ENCODE results near the gene MPPED2.

MPPED2 gene

GRCh38 chr11:30453705-30454104 is 132.4 kb downstream of the MPPED2 start:
- no peak for DNase-seq (ENCODE audit: low read depth)

GRCh38 chr11:30452842-30453241 is 133.3 kb downstream of the MPPED2 start:
- DNase-seq (ENCODE audit: low read depth) = no peak

DNA sequence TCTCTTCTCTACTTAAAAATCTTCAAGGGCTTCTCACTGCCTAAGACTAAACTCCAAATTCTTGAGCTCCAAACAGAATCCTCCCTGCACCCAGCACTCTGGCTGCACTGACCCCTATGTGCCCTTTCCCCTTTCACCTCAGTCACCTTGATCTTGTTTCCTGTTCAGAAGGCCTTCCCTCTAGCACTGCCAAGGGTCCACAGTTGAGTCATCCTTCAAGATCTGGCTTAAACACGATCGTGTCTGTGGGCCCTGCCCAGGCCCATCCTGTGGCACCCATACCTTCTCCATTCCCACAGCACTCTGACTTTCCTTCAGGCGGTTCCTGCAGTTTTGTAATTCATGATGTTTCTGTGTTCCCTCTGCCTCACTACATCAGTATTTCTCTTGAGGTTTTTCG is 134.0 kb downstream of the MPPED2 start:
- no peak for DNase-seq (ENCODE audit: low read depth)

DNA sequence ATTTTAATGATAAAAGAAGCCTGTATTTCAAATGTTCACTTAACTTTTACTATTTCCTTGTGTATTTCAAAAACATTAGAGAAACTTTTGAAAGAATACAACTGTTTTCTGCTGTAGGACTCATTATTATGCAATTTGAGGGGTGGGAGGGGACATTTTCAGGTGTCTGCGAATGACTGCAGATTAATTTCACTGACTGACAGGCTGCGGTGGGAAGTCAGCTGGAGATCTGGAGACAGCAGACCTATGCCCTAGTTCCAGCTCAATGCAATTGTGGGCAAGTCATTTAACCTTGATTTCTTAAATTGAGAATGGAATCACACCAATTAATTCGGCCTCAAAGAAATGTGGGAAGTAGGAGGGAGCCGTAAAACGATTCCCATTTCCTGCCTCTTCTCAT is 134.5 kb downstream of the MPPED2 start:
- no peak for DNase-seq (ENCODE audit: low read depth)

DNA sequence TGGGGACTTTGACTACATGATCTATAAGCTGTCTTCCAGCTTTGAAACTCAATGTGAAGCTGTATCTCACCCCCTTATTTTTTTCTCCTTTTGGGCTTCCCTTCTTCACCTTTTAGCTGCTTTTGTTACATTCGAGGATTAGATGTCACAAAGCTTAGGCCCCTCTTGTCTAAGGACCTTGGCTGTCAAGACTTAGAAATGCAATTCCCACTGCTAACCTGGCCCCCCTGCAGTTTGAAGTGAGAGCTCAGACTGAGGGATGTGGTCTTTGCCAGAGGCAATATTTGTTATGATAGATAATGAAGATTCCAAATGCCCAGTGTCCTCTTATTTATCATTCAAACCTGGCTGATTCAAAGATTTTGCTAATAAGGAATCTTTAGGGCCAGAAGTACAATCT is 135.0 kb downstream of the MPPED2 start:
- DNase-seq (ENCODE audit: low read depth) = no peak

GRCh38 chr11:30447058-30447640 is 139.0 kb downstream of the MPPED2 start:
- DNase-seq (ENCODE audit: low read depth) = no peak

DNA sequence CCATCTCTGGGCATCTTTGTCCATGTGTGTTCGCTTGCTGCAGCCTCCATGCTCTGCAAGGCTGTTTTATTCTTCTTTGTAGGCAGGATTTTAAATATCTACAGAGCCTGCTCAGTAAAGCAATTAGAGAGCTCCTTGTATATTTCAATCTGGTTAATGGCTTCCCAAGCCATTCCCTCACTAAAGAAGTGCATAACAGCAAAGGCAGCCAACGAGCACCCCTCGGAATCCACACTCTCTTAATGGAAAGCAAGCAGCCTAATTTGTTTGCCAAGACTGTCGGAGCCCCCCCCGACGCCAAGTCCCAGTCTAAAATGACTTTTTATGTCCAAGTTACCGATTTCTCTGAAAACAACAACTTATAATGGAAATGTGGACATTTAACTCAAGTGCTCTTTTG is 139.6 kb downstream of the MPPED2 start:
- no peak for DNase-seq (ENCODE audit: low read depth)

GRCh38 chr11:30445056-30445455 is 141.1 kb downstream of the MPPED2 start:
- DNase-seq (ENCODE audit: low read depth) = no peak

- no peak for DNase-seq (ENCODE audit: low read depth)
Measured at GRCh38 chr11:30440510-30440909, 145.6 kb downstream of the MPPED2 start.

DNA sequence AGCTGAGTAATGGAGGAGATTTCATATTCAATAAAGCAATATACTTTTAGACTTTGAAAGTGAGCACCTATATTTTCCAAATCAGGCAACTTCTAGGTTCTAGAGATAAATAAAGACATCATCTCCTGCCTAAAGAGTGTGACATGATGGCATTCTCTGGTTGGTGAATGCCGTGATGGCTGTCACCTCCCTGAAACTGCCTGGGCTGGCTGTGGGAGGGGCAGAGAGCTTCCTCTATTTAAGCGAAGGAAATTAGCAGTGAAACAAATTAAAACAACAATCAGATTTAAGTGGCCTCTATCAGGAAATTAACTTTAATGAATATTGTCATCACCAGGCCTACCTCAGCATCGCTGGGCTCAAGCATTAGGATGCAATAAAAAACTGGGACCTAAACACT is 149.4 kb downstream of the MPPED2 start:
- no peak for DNase-seq (ENCODE audit: low read depth)

- no peak for DNase-seq (ENCODE audit: low read depth)
Measured at GRCh38 chr11:30435488-30435887, 150.7 kb downstream of the MPPED2 start.

GRCh38 chr11:30434901-30435300 is 151.3 kb downstream of the MPPED2 start:
- DNase-seq (ENCODE audit: low read depth) = no peak

DNA sequence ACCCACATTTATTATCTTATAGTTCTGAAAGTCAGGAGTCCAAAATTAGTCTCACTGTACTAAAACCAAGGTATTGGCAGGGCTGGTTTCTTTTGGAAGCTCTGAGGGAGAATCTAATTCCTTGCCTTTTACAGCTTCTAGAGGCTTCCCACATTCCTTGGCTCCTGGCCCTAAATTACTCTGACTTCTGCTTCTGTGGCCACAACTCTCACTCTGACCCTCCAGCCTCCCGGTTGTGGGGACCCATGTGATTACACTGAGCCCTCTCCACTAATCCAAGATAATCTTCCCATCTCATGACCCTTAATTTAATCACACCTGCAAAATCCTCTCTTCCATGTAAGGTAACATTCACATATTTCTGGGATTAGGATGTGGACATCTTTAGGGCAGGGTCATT is 152.3 kb downstream of the MPPED2 start:
- DNase-seq (ENCODE audit: low read depth) = no peak

DNA sequence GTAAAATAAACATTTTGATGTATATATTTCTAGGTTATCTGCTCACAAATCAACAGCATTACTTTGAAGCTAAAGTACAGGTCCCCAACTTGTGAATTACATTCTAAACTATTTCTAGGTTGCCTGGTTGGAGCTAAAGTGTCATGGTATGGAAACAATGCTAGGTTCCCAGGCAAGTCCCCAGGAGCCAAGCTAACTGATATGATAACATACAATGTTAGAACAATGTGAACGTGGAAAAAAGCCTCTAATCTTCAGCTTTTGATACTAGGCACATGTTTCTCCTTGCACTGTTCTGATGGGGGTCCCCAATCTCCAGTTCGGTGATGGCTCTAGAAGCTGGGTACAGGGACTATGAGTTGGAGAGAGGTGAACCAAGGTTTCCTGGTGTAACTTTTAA is 153.4 kb downstream of the MPPED2 start:
- DNase-seq (ENCODE audit: low read depth) = no peak

DNA sequence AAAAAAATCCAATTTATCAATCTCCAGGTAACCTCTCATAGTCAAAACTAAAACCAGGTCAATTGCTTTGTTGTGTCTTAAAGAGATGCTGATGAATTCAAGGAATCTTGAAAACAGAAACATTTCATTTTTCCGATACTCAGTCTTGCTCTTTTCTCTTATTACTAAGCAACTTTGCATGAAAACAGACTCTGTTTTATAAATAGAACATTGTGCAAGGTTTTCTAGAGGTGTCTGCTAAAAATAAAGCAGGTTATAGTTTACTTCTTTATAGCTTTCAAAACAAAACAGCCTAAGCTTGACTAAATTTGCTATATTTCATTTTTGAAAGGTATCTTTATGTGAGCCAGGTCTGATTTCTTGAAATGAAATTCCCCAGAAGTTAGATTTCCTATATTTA is 154.0 kb downstream of the MPPED2 start:
- DNase-seq (ENCODE audit: low read depth) = no peak

GRCh38 chr11:30431127-30431814 is 154.9 kb downstream of the MPPED2 start:
- DNase-seq (ENCODE audit: low read depth) = no peak

GRCh38 chr11:30429550-30429949 is 156.6 kb downstream of the MPPED2 start:
- DNase-seq (ENCODE audit: low read depth) = no peak

GRCh38 chr11:30426781-30427180 is 159.4 kb downstream of the MPPED2 start:
- no peak for DNase-seq (ENCODE audit: low read depth)

DNA sequence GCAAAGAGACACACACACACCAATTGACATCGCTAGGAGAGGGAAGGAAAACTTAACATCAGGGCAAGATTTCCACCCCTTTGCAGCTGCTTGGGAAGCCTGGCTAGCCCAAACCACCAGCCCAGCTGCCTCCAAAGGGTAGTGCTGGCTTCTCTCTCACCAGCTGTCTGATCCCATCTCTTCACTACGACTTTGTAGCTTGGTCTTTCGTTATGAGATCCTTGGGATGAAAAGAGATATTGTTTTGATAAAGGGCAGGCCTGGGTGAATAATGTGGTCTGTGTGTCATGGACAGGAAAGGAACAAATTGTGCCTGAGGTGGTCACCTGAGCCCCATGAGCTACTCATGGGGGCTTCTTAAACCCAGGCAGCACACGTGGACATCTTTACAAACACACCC is 161.3 kb downstream of the MPPED2 start:
- no peak for DNase-seq (ENCODE audit: low read depth)

- DNase-seq (ENCODE audit: low read depth) = no peak
Measured at GRCh38 chr11:30424321-30424720, 161.8 kb downstream of the MPPED2 start.

DNA sequence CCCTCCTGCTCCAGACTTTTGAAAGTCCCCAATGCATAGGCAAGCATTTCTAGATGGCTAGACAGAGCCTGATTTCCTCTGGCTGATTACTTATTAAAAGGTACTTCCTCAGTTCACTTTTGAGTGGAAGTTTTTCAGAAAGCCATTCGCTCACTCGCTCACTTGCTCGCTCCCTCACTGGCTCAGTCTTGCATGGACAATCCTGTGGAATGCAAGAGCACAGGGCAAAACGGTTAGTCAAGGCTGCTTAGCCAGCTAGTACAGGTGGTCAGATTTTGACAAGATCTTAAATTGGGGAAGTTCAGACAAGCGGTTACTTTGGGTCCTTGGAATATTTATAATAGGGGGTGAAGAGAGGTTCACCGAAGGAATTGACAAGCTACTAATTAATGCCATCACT is 162.3 kb downstream of the MPPED2 start:
- no peak for DNase-seq (ENCODE audit: low read depth)

- DNase-seq (ENCODE audit: low read depth) = no peak
Measured at GRCh38 chr11:30423279-30423648, 162.9 kb downstream of the MPPED2 start.

- no peak for DNase-seq (ENCODE audit: low read depth)
Measured at GRCh38 chr11:30422447-30423278, 163.5 kb downstream of the MPPED2 start.
